ENCODE measurements around the gene NIPSNAP2. TPM values are rescaled to one million over a fixed set of nuclear protein-coding genes. Genes with fewer than 3 reads are reported as not detected.

NIPSNAP2 gene
- total and polyA plus RNA-seq, 2 of the 13 experiments (the other 11 are each of a cell fraction or from before 2014, with no cell fraction given) = 40.3 to 61.5 TPM

GRCh38 chr7:56033671-56034432 lies 69.5 kb downstream of the NIPSNAP2 start (continued):
- TF ChIP-seq ZNF18 (CRISPR knock-in tag; IDR thresholded peaks at IDR 0.05; ENCODE audit: insufficient replicate concordance) (peak; percentile 89), ZNF782 (CRISPR knock-in tag; IDR thresholded peaks at IDR 0.05; ENCODE audit: borderline replicate concordance) (peak; percentile 73; the same call in 1 of the 2 replicates), HMG20A (CRISPR knock-in tag; IDR thresholded peaks at IDR 0.05; ENCODE audit: borderline replicate concordance) (no peak), RBAK (CRISPR knock-in tag; IDR thresholded peaks at IDR 0.05) (no peak), ZBTB40 (IDR thresholded peaks at IDR 0.05) (no peak), ZBTB40 (CRISPR knock-in tag; IDR thresholded peaks at IDR 0.05) (peak; percentile 69), ZNF281 (CRISPR knock-in tag; IDR thresholded peaks at IDR 0.05; ENCODE audit: borderline replicate concordance) (no peak), ZMAT3 (CRISPR knock-in tag; conservative IDR thresholded peaks at IDR 0.05) (peak; percentile 82; the same call in 1 of the 2 replicates), SNRNP70 (IDR thresholded peaks at IDR 0.05; ENCODE audit: low read depth, low read length) (no peak), ZNF577 (CRISPR knock-in tag; IDR thresholded peaks at IDR 0.05; ENCODE audit: borderline replicate concordance, low read depth) (no peak), ZC3H13 (CRISPR knock-in tag; IDR thresholded peaks at IDR 0.05) (peak; percentile 50; the same call in 1 of the 2 replicates), ZMYM2 (CRISPR knock-in tag; IDR thresholded peaks at IDR 0.05) (peak; percentile 57; the same call in 1 of the 2 replicates), MNT (IDR thresholded peaks at IDR 0.05) (no peak)
